SHP77 (cell line): ENCODE data around the gene KIF2A.

Experiments used
- DNase-seq, 2 experiments: peaks; one replicate each; lab custom pipeline; 2025; lab: John Stamatoyannopoulos, UW

Gene KIF2A

DNA sequence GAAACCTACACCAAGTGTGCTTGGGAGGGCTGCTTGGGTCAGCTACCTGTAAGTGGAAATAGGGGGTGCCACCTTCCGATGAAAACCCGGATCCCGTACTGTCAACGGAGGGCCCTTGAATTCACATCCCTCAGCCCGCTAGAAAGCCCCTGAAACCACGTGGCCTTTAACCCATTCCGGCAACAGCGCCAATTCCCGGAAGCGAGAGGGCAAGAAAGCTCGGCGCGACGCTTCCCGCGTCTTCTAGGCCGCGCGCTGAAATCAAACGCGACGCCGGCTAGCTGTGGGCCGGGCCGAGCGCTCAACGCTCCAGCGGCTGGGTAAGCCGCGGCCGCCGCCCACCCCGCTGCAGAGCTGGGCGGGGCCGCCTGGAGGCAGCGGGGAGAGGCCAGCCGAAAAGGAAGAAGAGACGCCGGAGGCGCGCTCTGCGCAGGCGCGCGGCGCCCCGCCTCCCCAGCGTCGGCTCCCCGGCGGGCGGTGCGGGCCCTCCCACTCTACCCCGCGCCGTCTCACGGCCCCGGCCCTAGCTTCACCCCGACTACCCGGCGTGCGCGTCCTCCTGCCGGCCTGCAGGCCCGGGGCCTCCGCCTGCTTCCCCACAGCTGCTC, at the start of gene KIF2A:
TSS of gene KIF2A (plus strand) at position 492 of the 608 bp plus-strand sequence. CDS start 267 bp downstream, outside the sequence.
- peak; percentile 86 to 90 for DNase-seq

DNA sequence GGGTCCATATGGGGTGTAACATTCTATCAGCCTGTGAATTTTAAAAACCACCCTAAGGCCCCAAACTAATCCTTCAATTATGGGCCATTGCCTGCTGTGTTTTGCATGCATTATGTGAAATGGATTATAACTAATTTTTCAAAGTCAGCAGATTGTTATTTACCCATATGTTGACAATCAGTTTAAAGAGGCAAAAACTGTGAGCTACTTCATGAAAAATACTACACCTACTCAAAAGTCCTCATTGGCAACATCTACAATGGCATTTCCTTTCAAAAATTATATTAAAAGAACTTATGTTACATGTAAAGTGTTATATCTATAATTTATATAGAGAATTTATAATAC, 49.0 kb upstream of the KIF2A start:
- DNase-seq = no peak

DNA sequence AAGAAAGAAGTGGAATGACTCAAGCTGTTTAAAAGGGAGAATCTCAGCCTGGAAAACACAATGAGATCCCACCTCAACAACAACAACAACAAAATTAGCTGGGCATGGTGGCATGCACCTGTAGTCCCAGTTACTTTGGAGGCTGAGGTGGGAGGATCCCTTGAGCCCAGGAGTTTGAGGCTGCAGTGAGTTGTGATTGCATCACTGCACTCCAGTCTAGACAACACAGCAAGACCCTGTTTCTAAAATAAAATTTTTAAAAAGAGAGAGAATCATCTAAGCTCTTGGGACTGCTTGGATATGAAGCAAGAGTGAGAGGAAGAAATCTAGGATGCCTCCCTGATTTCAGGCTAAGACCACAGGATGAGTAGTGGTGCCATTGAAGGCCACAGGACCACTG, 47.4 kb upstream of the KIF2A start:
- DNase-seq = no peak

DNA sequence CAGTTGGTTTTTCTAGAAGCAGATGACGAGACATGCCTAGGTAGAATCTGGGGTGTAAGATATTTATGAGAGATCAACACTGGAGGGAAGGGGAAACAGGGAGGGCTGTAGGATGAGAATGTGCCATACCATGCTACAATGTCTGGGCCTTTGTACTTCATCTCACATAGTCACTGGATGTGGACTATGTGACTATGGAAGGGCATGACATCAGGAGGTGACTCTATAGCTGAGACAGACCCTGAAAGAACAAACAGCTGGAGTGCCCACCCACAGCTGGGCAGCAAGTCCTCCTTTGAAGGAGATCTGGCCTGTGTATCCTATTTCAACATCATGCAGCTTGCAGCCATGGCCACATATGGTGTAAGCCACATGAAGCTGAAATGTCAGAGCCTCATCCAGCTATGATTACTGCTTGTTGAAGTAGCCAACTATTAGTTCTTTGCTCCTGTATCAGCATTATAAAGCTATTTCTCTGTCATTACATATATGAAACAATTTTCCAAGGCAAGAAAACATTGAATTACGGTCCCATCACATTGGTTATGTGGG, 46.2 kb upstream of the KIF2A start:
- no peak for DNase-seq

DNA sequence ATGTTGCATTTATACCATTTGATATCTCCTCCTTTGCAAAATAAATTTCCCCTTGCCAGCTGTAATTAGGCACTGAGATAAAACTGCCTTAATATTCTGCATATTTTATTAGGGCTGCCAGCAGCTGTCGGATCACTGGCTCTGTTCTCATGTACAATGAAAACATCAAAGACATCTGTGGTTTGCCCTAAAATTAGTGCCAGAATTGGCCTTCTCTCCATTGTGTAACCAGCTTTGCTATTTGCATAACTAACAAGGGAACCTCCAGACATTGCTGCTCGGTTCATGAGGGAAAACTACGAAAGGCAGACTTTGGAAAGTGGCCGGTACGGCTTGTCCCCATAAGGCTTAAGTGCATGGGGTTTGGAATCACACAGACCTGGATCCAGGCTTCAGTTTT, 45.5 kb upstream of the KIF2A start:
- DNase-seq = no peak

DNA sequence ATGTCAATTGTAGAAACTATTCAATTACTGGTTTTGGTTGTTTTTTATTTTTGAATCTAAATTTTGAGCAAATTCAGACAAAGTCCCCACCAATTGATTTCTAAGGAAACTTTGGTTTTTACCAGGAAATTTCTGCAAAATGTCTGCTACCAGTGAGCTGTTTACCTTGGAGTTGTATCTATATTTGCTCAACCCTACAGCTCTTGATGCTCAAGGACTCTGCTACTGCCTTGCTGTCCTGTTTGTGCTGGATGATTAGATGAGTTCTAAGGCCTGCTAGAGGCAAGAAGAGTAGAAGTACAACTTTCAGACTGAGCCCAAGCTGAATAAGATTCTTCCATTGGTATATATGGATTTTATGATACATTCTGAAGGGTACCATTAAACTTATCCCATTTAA, 42.6 kb upstream of the KIF2A start:
- DNase-seq = no peak

DNA sequence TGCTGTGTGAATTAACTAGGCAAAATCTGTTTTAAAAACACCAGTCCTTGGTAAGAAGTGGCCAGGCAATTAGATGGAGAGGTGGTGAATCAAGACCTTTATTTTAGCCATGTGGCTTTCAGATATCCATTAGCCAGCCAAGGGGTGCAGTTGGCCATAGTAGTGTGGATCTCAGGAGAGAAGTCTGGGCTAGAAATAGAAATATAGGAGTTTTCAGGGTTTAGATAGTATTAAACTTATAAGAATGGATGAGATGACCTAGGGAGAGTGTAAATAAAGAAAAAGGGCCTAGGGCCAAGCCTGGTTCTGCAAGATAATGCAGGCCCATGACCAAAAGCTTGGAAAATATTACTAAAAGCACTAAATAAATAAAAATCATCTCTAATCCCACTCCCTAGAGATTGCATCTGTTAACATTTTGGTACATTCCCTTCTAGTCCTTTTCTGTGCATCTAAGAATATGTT, 40.3 kb upstream of the KIF2A start:
- no peak for DNase-seq

DNA sequence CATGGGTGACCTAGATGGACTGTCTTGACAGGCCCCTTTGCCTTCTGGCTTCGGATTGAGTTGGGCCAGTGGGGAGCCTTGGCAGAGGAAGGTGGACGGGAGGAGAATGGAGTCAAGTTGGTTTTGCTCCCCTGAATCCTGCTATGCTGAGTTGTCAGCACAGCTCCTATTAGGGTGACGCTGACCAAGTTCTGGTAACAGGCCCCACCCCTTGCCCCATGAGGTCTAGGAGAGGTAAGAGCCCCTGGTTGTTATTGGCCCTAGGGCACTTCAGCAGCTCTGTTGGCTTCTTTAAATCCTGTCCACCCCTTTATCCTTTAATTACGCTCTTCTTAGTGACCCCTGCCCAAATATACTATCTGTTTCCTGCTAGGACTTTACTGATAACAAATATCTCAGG, 39.4 kb upstream of the KIF2A start:
- DNase-seq = no peak

DNA sequence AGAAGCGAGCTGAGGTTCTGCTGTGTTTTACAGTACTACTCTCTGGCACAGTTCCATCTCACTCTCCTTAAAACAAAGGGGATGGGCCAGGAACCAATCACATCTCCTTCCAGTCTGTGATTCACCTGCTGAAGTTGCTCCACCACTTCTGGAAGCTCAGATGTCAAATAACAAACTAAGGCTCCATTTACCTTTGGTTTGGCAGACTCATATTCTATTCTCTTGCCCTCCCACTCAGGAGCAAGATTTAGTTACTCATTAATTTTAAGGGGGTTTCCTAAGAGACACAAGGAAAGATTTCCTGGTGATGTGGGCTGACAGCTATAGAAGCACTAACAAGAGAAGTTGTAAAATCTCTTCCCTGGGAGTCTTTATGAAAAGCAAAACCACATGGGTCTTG, 37.8 kb upstream of the KIF2A start:
- DNase-seq = no peak

DNA sequence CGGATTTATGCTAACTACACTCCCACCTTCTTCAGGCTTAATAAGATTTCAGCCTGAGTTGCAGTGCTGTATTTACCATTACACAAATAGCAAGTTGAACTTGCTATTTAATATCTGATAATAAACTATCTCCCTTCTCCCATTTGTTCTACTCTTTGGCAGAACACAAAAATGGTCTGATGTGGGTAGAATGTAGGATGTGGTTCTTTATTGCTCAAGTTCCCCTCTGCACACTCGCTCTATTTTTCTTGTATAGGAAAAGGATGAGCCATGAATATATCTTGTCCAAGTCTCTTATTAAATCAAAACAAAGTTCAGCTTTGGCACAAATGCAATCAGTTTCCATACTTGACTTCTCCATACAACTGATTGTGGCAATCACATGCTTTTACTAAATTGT, 37.2 kb upstream of the KIF2A start:
- no peak for DNase-seq

DNA sequence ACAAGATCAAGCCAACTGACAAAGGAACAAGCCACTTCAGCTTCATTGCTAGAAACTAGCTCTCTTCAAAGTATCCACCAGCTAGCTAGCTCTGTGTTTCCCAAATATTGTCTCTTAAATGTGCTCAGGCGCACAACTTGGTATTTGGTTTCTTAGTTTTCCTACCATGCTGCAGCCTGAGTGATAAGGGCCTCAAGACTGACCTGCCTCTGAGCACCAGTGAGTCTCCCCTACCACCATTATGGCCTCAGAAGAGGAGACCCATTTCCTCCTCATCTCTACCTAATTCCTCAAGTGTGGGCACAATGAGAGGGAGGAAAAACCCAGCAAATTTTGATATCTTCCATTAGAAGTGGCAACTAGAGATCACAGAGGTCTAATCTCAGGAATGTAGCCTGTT, 34.6 kb upstream of the KIF2A start:
- DNase-seq = no peak

DNA sequence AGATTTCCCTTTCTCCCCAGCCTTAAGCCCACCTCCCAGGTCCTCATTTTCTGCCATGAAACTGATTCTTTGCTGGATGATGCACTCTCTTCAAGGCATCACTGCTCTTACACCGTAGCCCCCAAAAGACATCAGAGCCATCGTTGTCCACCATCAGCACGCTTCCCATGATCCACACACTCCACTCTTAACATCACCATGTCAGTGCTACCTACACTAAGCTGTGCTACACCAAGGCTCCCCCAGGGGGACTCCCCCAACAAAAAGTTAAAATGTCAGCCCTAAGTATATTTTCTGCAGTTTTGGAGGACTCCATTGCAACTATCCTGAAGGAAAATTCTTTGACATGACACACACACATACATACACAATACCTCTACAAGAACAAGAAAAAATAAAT, 34.1 kb upstream of the KIF2A start:
- DNase-seq = no peak

DNA sequence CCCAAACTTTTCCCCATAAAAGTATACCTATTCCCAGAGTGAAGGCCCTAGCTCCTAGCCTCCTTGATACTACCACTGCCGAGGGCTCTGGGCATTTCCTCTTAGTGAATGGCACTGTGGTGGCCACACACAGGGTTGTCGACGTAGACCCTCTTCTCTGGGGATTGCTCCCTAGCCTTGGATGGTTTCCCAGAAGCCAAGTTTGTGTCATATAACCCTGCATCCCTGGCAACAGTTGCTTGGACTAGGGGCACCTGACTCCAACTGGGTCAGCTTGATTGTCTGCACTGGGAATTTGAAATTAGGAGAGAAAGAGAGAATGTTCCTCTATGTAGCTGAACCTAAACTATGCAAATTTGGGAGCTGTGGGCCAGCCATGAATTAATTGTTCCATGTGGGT, 32.3 kb upstream of the KIF2A start:
- DNase-seq = no peak

DNA sequence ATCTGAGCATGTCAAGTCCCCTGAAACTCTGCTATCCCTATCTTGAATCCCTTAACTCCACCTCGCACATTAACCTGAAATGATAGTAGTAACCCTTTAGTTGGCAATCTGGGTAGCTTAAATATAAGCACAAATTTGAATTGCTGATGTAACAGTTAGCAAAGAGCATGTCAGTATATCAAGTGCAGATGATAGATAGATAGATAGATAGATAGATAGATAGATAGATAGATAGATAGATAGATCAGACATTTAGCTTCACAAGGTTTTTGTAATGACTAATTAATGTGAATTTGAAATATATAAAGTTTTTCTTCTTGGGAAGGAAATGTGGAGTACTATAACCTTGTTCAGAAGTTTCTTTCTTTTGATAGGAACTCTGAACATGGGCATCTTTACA, 30.4 kb upstream of the KIF2A start:
- no peak for DNase-seq

DNA sequence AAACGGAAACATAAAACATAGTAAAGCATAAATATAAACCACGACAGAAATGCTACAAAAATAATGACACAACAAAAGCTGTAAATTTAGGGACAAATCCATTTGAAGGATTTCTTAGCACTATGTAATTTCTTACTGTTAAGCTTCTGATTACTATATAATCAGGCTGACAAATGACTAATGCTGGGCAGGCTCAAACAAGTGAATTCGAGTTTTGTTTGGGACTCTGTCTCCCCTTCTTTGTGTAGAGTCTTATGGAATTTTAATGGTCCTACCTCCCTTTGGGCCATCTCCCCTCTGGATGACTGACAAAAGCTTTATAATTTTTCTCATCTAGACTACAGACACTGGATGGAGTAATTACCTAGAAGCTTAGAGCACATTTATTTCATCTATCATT, 24.6 kb upstream of the KIF2A start:
- no peak for DNase-seq

DNA sequence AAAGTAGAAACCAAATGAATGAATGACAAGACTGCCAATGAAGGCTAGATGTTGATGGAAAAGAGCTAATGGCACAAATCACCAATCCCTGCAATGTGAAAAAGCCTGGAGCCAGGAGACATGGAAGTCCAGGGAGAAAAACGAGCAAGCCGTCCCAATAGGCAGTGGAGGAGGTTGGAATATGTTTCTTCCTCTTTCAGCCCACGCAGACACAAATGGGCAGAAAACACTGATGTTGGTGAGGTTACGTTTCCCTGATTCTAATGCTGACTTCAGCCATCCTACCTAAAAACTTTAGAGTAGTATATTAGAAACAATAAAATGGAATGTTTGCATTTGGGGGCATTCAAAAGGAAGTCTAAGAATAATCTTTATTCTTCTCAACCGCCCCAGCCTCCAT, 23.9 kb upstream of the KIF2A start:
- no peak for DNase-seq

DNA sequence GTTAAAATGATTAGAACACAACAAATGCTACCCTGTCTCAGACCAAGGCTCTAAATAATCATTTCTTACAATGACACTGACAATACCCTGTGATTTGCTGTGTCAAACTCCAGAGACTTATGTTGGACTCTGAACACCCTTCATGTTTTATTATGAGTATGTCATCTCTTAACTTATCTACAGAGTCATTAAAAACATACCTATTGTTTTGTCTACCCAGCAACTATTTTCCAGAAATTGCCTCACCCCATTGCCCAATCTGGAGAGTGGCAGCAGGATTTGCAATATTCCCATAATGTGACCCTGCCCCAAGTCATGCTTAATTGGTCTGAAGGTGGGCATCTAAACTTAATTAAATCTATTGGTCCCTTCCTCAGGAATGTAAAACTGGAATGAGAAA, 23.0 kb upstream of the KIF2A start:
- no peak for DNase-seq

DNA sequence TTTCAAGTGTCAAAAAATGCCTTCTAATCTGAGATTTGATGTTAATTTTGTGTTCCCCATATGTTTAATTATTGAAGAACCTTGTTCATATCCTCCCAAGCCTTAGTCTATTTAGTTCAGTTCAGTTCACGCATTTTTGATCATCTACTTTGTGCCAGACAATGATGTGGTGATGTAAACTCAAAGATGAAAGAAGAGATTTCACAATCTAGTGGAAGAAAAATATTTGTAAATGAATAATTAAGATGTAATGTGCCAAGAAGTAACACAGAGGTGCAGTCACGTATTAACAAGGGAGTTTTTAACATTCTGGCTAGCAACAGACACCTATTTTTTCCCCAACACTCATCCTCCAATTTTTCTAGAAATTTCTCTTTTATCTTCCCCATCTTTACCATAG, 22.1 kb upstream of the KIF2A start:
- DNase-seq = no peak

DNA sequence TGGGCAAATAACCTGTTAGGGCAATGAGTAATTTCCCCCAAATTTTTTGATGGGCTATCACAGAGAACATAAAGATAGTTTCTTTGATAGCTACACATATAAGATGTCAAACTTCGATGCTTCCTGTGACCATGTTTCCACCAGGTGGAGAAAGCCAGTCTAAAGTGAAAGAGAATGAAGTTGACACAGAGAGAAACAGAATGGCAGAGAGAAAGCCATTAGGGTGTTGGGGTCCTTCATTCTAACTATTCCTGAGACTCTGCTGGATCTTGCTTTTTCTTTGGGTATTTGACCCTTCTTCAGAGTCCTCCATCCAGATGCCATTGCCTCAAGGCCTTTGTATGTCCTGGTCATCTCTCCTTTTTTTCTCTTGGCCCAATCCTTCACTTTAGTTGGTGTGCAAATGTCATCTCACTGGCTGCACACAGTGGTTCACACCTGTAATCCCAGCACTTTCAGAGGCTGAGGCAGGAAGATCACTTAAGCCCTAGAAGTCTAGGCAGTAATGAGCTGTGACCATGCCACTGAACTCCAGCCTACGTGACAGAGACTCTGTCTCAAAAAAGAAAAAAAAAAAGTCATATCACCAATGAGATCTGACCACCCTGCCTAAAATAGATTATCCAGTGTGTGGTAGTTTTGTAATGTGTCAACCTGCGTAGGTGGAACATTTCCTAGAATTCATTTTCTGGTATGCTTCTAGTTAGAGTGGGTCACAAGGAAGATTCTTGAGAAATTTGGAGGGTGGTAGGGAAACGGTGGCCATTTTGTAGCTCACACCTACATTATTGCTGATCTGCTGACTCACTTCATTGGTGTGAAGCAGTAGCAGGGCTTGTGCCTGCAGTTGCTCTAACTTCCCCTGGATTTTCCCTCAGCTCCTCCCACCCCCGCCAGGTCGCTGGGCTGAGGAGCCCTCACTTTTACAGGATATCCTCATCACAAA, 20.8 kb upstream of the KIF2A start:
- DNase-seq = no peak

DNA sequence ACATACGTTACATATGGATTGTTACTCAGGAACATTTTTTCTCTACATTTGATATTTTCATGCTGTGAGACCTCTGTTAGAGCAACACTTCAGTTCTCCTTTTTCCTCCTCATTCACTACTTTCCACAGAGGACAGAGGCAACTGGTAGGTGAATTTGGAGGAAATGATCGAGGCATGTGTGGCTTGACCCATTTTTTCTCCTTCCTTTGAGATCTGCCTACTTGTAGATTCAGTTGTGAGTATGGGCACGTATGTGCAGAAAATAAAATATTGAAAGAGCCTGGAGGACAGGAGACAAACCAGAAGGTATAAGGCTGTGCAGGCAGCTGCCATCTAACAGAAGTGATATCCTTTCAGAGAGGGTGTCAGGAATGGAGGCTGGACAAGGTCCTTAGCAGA, 19.2 kb upstream of the KIF2A start:
- DNase-seq = no peak

DNA sequence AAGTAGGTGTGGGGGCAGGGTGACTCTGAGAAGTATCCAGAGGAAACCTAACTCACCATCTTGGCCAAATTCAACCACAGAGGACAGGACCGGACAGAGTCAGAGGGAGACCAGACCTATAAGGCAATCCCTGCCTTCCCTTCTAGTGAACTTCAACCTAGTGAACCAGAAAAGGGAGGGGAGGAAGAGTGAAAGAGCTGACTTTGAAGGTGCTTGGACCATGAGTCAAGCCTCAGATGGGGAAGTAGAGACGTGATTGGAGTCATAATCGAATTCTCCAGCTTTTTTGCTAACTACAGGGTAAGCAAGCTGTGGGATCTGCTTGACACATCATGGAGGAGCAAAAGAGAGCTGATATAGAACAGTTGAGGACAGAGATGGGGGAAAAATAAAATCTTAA, 18.8 kb upstream of the KIF2A start:
- no peak for DNase-seq

DNA sequence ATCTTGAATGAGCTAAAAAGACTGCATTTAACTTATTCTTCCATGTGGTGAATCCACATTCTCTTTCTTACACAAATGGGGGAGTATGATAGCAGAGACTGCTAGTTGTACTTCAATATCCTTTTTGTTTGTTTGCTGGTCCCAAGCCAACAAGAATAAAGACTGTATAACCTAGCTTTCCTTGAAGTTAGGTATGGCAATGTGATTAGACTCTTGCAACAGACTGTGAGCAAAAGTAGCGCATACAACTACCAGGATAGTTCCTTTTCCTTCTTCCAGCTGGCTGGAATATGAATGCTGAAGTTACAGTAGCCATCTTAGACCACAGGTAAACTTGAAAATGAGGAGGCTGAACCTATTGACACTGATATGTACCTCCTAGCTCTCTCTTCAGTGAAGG, 17.9 kb upstream of the KIF2A start:
- no peak for DNase-seq

DNA sequence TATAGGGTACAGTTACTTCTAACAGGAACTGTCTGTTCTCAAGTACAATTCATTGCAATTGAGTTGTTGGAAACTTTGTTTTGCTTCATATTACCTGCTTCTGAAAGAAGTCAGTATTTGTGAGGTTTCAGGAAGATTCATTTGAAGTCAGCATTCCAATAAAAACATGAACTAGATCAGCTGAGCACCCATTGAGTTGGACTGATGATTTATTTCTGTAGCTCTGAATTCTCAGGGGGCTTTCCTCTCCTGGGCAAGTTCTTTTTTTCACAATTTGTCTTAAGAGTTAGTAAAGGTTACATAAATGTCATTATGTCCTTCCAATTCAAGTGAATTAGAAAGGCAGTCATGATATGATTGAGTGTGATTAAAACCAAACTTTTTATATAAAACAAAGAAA, 16.2 kb upstream of the KIF2A start:
- no peak for DNase-seq
